Thyroid gland (tissue), 4 donors: ENCODE data around the gene SATL1. TPM values are rescaled to one million over a fixed set of nuclear protein-coding genes. Genes with fewer than 3 reads are reported as not detected.

ENCODE experiments used
- DNase-seq, 2 donors: peaks; one replicate each; pipeline ENCODE4 v3.0.0-alpha.2; 2019
- H3K27ac ChIP-seq, 3 donors: fragments of 200-600 bp; sonication (generic); 1 replicate in 2 of 3; 2 replicates in 1 of 3; pipeline ENCODE4 v1.5.1; 2016 to 2019; ENCODE audit warnings: mild to moderate bottlenecking in 1 of 3, moderate library complexity in 1 of 3
- H3K27me3 ChIP-seq: fragments of 200-600 bp; sonication (generic); one replicate; pipeline ENCODE4 v1.5.1; 2019
- H3K36me3 ChIP-seq, 2 donors: fragments of 200-600 bp; sonication (generic); one replicate each; pipeline ENCODE4 v1.5.1; 2016 to 2019
- H3K4me1 ChIP-seq, 2 donors: fragments of 200-600 bp; sonication (generic); one replicate each; pipeline ENCODE4 v1.5.1; 2017 to 2019
- H3K4me3 ChIP-seq, 3 donors: fragments of 200-600 bp; sonication (generic); replicated peaks in 1 of 3; 1 replicate in 2 of 3; 2 replicates in 1 of 3; pipeline ENCODE4 v1.5.1; 2016; ENCODE audit warnings: mild to moderate bottlenecking in 1 of 3
- H3K9me3 ChIP-seq: fragments of 200-600 bp; sonication (generic); one replicate; pipeline ENCODE4 v1.5.1; 2017
- POLR2A ChIP-seq, 2 donors: fragments of 450-650 bp; IDR thresholded peaks; one replicate each; pipeline ENCODE4 v1.6.1; 2017; ENCODE audit warnings: antibody characterized with exemption in 2 of 2, mild to moderate bottlenecking in 2 of 2, moderate library complexity in 1 of 2
- WGBS, 2 donors: methylation state at CpG; one replicate each; pipeline ENCODE4 v1.1.5; 2017; 5-methylcytosine and 5-hydroxymethylcytosine counted together
- intact Hi-C: fragments of 100-400 bp; cut with DNase I; formaldehyde crosslinking; loops from one replicate; pipeline ENCODE4 v1.15.1; 2023
- total RNA-seq, 4 donors: library from RNA; depleted of rRNA; stranded (reverse); fragments of >200 nt; gene quantifications; one replicate each; pipeline ENCODE4 v1.2.3, GENCODE V29; 2016
- TF ChIP-seq, protein P1 (sequence below), 6 experiments: fragments of 200-600 bp in 3 of 6; fragments of 450-650 bp in 3 of 6; sonication (generic) in 3 of 6; IDR thresholded peaks; one replicate each; pipeline ENCODE4 v1.5.1; 2016 to 2019; ENCODE audit warnings: antibody characterized with exemption in 6 of 6, mild to moderate bottlenecking in 2 of 6, inconsistent platforms in 1 of 6, moderate library complexity in 1 of 6

The SATL1 gene
- total RNA-seq, 4 donors from 2014 or later, result 0.13 TPM; not detected in 3

DNA sequence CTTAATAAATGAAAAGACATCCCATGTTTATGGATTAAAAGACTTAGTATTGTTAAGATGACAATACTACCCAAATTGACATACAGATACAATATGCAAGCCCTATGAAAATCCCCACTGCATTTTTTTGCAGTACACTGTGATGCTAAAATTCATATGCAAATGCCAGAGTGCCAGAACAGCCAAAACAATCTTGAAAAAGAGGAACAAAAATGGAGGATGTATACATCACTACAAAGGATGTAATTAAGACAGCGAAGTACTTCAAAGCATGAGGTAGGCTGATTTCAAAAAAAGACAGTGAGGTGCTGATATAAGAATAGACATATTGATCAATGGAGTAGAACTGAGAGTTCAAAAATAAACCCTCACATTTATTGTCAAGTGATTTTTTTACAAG lies 47.3 kb downstream of the SATL1 start:
- intact Hi-C loops, result no loop called here
- no peaks in the 10 kb centered on the region for H3K9me3 ChIP-seq

DNA sequence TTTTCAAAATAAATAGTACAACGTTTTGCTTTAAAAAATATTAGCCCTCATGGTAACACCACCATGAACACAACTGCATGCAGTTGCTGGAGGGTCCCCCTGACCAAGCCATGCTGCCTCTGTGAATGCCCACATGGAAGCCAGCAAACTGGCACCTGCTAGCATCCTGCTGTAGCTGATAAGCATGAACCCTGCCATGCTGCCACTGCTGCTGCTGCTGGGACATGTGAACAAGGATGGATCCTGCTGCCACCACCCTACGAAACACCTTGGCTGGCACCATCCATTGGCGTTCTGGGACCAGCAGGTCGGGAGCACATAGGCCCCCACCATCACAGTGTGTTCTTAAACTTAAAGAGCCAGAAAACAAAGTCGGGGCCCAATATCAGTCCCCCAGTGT lies 83.9 kb downstream of the SATL1 start:
- Histone ChIP-seq H3K27me3 (no peaks in the 10 kb centered on the region), H3K36me3 (no peaks in the 10 kb centered on the region), H3K9me3 (no peaks in the 10 kb centered on the region), H3K27ac (no peak overlapping the region), H3K4me1 (no peaks in the 10 kb centered on the region), H3K4me3 (no peak overlapping the region)
- intact Hi-C loops, result no loop called here
- DNase-seq, result no peak
- TF ChIP-seq POLR2A (IDR thresholded peaks at IDR 0.05), result no peak
- TF ChIP-seq, protein P1, sequence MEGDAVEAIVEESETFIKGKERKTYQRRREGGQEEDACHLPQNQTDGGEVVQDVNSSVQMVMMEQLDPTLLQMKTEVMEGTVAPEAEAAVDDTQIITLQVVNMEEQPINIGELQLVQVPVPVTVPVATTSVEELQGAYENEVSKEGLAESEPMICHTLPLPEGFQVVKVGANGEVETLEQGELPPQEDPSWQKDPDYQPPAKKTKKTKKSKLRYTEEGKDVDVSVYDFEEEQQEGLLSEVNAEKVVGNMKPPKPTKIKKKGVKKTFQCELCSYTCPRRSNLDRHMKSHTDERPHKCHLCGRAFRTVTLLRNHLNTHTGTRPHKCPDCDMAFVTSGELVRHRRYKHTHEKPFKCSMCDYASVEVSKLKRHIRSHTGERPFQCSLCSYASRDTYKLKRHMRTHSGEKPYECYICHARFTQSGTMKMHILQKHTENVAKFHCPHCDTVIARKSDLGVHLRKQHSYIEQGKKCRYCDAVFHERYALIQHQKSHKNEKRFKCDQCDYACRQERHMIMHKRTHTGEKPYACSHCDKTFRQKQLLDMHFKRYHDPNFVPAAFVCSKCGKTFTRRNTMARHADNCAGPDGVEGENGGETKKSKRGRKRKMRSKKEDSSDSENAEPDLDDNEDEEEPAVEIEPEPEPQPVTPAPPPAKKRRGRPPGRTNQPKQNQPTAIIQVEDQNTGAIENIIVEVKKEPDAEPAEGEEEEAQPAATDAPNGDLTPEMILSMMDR (IDR thresholded peaks at IDR 0.05), result no peak
- WGBS, 2 donors, result 79 to 80% methylated on average over 2 to 5 of the region's 5 CpGs

More for the DNA sequence above, 47.3 kb downstream of the SATL1 start:
- H3K4me3 ChIP-seq, result no peak overlapping the region
- DNase-seq, result no peak
- no peaks in the 10 kb centered on the region for H3K36me3 ChIP-seq
- H3K4me1 ChIP-seq, result no peaks in the 10 kb centered on the region
- no peaks in the 10 kb centered on the region for H3K27me3 ChIP-seq
- 55 to 93% methylated on average over 1 of the region's 1 CpG for WGBS, 2 donors
- H3K27ac ChIP-seq, result no peak overlapping the region
- TF ChIP-seq, protein P1 (IDR thresholded peaks at IDR 0.05), result no peak
- no peak for TF ChIP-seq POLR2A (IDR thresholded peaks at IDR 0.05)

DNA sequence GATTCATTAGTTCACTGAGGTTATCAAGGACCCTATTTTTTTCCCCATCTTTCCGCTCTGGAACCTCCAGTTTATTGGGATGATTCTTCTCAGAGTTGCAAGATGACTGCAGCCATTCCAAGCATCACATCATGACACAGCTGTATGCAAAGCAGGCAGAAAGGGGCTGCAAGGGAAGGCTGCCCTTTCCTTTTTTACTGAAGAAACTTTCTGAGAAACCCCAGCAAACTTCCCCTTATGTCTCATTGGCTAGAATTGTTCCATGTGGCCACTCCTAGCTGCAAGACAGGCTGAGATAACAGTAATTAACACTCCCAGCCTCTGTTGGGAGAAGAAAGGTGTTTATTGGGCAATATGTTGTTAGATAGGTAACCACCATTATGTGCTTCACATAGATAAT lies 102.6 kb downstream of the SATL1 start:
- 88 to 92% methylated on average over 1 of the region's 1 CpG for WGBS, 2 donors
- Histone ChIP-seq H3K4me1 (no peaks in the 10 kb centered on the region), H3K9me3 (no peaks in the 10 kb centered on the region), H3K27me3 (no peaks in the 10 kb centered on the region), H3K36me3 (no peaks in the 10 kb centered on the region), H3K27ac (no peak overlapping the region), H3K4me3 (no peak overlapping the region)
- DNase-seq, result no peak
- no peak for TF ChIP-seq POLR2A (IDR thresholded peaks at IDR 0.05)
- TF ChIP-seq, protein P1 (IDR thresholded peaks at IDR 0.05), result no peak
- intact Hi-C loops, result no loop called here

DNA sequence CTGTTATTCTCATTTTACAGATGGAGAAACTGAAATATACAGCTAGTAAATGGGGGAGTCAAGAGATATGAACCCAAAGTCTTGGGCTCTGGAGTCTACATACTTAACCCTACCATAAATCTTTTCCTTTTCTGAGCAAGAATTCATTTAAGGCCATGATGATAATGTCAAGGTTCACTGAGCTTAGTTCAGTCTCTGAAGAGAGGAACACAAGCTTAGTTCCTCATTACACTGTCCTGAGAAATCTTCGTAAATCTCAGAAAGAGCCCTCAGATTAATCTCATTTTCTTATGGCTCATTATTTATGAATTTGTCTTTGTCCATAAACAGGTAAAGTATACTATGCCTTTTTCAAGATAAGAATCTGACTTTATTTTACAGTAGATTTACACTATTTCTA lies 104.2 kb downstream of the SATL1 start:
- DNase-seq, result no peak
- intact Hi-C loops, result no loop called here
- H3K4me3 ChIP-seq, result no peak overlapping the region
- TF ChIP-seq, protein P1 (IDR thresholded peaks at IDR 0.05), result no peak
- no peak for TF ChIP-seq POLR2A (IDR thresholded peaks at IDR 0.05)
- H3K4me1 ChIP-seq, result no peaks in the 10 kb centered on the region
- H3K9me3 ChIP-seq, result no peaks in the 10 kb centered on the region
- H3K27ac ChIP-seq, result no peak overlapping the region
- H3K36me3 ChIP-seq, result no peaks in the 10 kb centered on the region
- no peaks in the 10 kb centered on the region for H3K27me3 ChIP-seq
- WGBS, 2 donors, result 92 to 100% methylated on average over 1 of the region's 1 CpG

DNA sequence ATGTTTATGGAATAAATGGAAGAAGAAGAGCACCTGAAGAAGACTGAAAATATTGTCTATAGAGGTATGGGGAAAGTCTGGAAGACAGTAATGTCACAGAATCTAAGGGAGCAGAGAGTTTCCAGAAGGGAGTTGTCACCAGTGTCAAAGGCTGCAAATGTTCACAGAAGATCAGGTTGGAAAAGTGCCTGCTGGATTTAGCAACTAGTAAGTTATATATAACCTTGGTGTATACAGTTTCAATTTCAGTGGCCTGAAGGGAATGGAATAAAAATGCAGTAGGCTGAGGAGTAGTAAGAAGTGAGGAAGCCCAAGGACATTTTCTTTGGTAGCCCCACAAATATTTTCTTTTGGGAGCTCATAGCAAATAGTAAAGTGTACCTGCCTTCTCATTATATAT lies 107.2 kb downstream of the SATL1 start:
- TF ChIP-seq, protein P1 (IDR thresholded peaks at IDR 0.05), result no peak
- no peak for TF ChIP-seq POLR2A (IDR thresholded peaks at IDR 0.05)
- no peaks in the 10 kb centered on the region for H3K4me1 ChIP-seq
- H3K36me3 ChIP-seq, result no peaks in the 10 kb centered on the region
- no peak overlapping the region for H3K4me3 ChIP-seq
- intact Hi-C loops, result no loop called here
- H3K27ac ChIP-seq, result no peak overlapping the region
- no peaks in the 10 kb centered on the region for H3K9me3 ChIP-seq
- no peaks in the 10 kb centered on the region for H3K27me3 ChIP-seq
- DNase-seq, result no peak
